A549 (cell line): ENCODE results near the gene TEP1. TPM values are rescaled to one million over a fixed set of nuclear protein-coding genes. Genes with fewer than 3 reads are reported as not detected.

Source experiments
- ATAC-seq, 2 experiments: fragments of 200-7000 bp in 1 of 2; fragments of >200 bp in 1 of 2; cut with Nextera tagmentation in 1 of 2; cut with Tn5 transposase in 1 of 2; 3 replicates each; pipeline versions ENCODE4 v1.8.0 to v1.9.1; 2018 to 2020; ENCODE audit warnings: mild to moderate bottlenecking in 1 of 2, moderate library complexity in 1 of 2
- CTCF ChIA-PET: fragments of 300-600 bp; sonication (Branson Sonifier 250); formaldehyde crosslinking; extraction: SDS; loops from one replicate; lab custom pipeline; 2021; ENCODE audit warnings: antibody characterized with exemption, inconsistent platforms; lab: Yijun Ruan, JAX
- POLR2A ChIA-PET: fragments of 350-600 bp; formaldehyde crosslinking; extraction: SDS; loops from one replicate; lab custom pipeline; 2021; ENCODE audit warnings: antibody characterized with exemption, inconsistent platforms; lab: Yijun Ruan, JAX
- DNase-seq, 2 experiments: peaks; one replicate each; pipeline versions ENCODE4 v3.0.0 to v3.0.0-alpha.2; 2011 to 2016; ENCODE audit warnings: low read depth in 1 of 2, low spot score in 1 of 2
- FAIRE-seq: peaks from 2 replicates; lab custom pipeline; 2011; peaks lifted over from hg19 to GRCh38; lab: Jason Lieb, UNC
- H3K27ac ChIP-seq, 2 experiments: fragments of >200 bp; sonication (Bioruptor Twin); formaldehyde crosslinking; 3 replicates each; pipeline ENCODE4 v1.5.1; 2016 to 2017
- H3K4me1 ChIP-seq: fragments of >200 bp; sonication (Bioruptor Twin); formaldehyde crosslinking; 3 replicates; pipeline ENCODE4 v1.6.1; 2016
- H3K4me2 ChIP-seq: fragments of >200 bp; sonication (Bioruptor Twin); formaldehyde crosslinking; 3 replicates; pipeline ENCODE4 v1.6.1; 2016
- H3K4me3 ChIP-seq: fragments of >200 bp; sonication (Bioruptor Twin); formaldehyde crosslinking; 3 replicates; pipeline ENCODE4 v1.5.1; 2016
- H3K9me3 ChIP-seq: fragments of >200 bp; sonication (Bioruptor Twin); formaldehyde crosslinking; 3 replicates; pipeline ENCODE4 v1.6.1; 2016
- CBX2 ChIP-seq: fragments of 200-600 bp; sonication (generic); IDR thresholded peaks from 2 replicates; pipeline ENCODE4 v1.6.1; 2016; ENCODE audit warnings: low read depth, mild to moderate bottlenecking, borderline replicate concordance
- CBX8 ChIP-seq: fragments of 200-600 bp; sonication (generic); IDR thresholded peaks from 2 replicates; pipeline ENCODE4 v1.6.1; 2016
- CHD2 ChIP-seq: fragments of 150-350 bp; IDR thresholded peaks from 2 replicates; pipeline ENCODE4 v1.6.1; 2014; ENCODE audit warnings: low read length; ENCODE audit not compliant: partially characterized antibody
- ELK1 ChIP-seq: fragments of 150-350 bp; IDR thresholded peaks from 2 replicates; pipeline ENCODE4 v1.6.1; 2014; ENCODE audit warnings: low read depth, mild to moderate bottlenecking, low read length
- ESRRA ChIP-seq: fragments of 150-350 bp; IDR thresholded peaks from 2 replicates; pipeline ENCODE4 v1.6.1; 2014; ENCODE audit warnings: mild to moderate bottlenecking, low read length, borderline replicate concordance
- FOSB ChIP-seq: fragments of 250-450 bp; sonication (Bioruptor Pico); IDR thresholded peaks from 2 replicates; pipeline ENCODE4 v1.5.0; 2020; ENCODE audit warnings: mild to moderate bottlenecking, moderate library complexity
- HOXB13 ChIP-seq: fragments of 250-450 bp; sonication (Bioruptor Pico); IDR thresholded peaks from 2 replicates; pipeline ENCODE4 v1.5.0; 2020; ENCODE audit warnings: low read depth, mild to moderate bottlenecking, moderate library complexity
- HOXB5 ChIP-seq: fragments of 250-450 bp; sonication (Bioruptor Pico); IDR thresholded peaks from 2 replicates; pipeline ENCODE4 v1.5.0; 2020; ENCODE audit warnings: mild to moderate bottlenecking, moderate library complexity
- NPAS2 ChIP-seq: fragments of 250-450 bp; sonication (Bioruptor Pico); IDR thresholded peaks from 2 replicates; pipeline ENCODE4 v1.8.0; 2022; ENCODE audit warnings: mild to moderate bottlenecking, moderate library complexity, borderline replicate concordance
- PBX3 ChIP-seq: IDR thresholded peaks from 2 replicates; pipeline ENCODE4 v1.6.1; 2012
- PHF8 ChIP-seq: fragments of 200-600 bp; sonication (generic); IDR thresholded peaks from 2 replicates; pipeline ENCODE4 v1.6.1; 2016; ENCODE audit warnings: low read depth, mild to moderate bottlenecking, antibody characterized with exemption, moderate library complexity, borderline replicate concordance
- POLR2AphosphoS2 ChIP-seq: conservative IDR thresholded peaks from 2 replicates; pipeline ENCODE4 v1.6.1; 2012; ENCODE audit warnings: low read length, improper control_type of control experiment, inconsistent platforms
- RARB ChIP-seq: fragments of 250-450 bp; sonication (Bioruptor Pico); IDR thresholded peaks from 2 replicates; pipeline ENCODE4 v1.8.0; 2021; ENCODE audit warnings: mild to moderate bottlenecking, moderate library complexity
- RCOR1 ChIP-seq: fragments of 150-350 bp; IDR thresholded peaks from 2 replicates; pipeline ENCODE4 v1.6.1; 2014; ENCODE audit warnings: antibody characterized with exemption, low read length, low read depth
- SREBF2 ChIP-seq: fragments of 450-650 bp; IDR thresholded peaks from 2 replicates; pipeline ENCODE4 v1.6.1; 2014; ENCODE audit warnings: mild to moderate bottlenecking, moderate library complexity
- USF2 ChIP-seq: fragments of 450-650 bp; IDR thresholded peaks from 2 replicates; pipeline ENCODE4 v1.6.1; 2014; ENCODE audit warnings: antibody characterized with exemption
- ZFP36 ChIP-seq: fragments of 450-650 bp; IDR thresholded peaks from 2 replicates; pipeline ENCODE4 v1.6.1; 2014; ENCODE audit warnings: borderline replicate concordance; ENCODE audit not compliant: partially characterized antibody
- ZNF302 ChIP-seq: fragments of 250-450 bp; sonication (Bioruptor Pico); IDR thresholded peaks from 2 replicates; pipeline ENCODE4 v1.9.0; 2021; ENCODE audit warnings: inconsistent platforms, mild to moderate bottlenecking, moderate library complexity
- ZSCAN20 ChIP-seq: fragments of 250-450 bp; sonication (Bioruptor Pico); IDR thresholded peaks from 2 replicates; pipeline ENCODE4 v1.8.0; 2022; ENCODE audit warnings: mild to moderate bottlenecking, moderate library complexity
- WGBS: methylation state at CpG from one replicate; pipeline ENCODE4 v1.1.6; 2017; ENCODE audit errors: missing lambda C conversion rate; 5-methylcytosine and 5-hydroxymethylcytosine counted together
- polyA plus RNA-seq, 4 experiments: library from polyadenylated mRNA; depleted of rRNA in 3 of 4; stranded (reverse); fragments of >200 nt; fragmentation: RNase III in 1 of 4; extraction: RNeasy Plus Mini Kit Qiagen cat#74134 plus additional on column Dnase treatment in 1 of 4; gene quantifications; 2 replicates in 3 of 4; 3 replicates in 1 of 4; pipeline ENCODE4 v1.2.3, GENCODE V29; 2011 to 2017
- TF ChIP-seq, protein P1 (sequence below): fragments of 250-450 bp; sonication (Bioruptor Pico); IDR thresholded peaks from 2 replicates; pipeline ENCODE4 v1.5.0; 2020; ENCODE audit warnings: low read depth, mild to moderate bottlenecking, moderate library complexity
- TF ChIP-seq, protein P2 (sequence below): fragments of 250-450 bp; sonication (Bioruptor Pico); IDR thresholded peaks from 2 replicates; pipeline ENCODE4 v1.5.0; 2021; ENCODE audit warnings: mild to moderate bottlenecking, moderate library complexity, borderline replicate concordance

The TEP1 gene
- polyA plus RNA-seq, 2 of the 4 experiments (the other 2 are of a cell fraction) = 6.8 to 17.5 TPM

- H3K4me3 ChIP-seq = no peak overlapping the region
- CTCF ChIA-PET = interaction anchor here (1.4 to 1.9 kb wide), 2 partner anchors 10 kb away, joined by 5 to 11 read pairs; no protein-coding TSS in a partner anchor
- H3K4me1 ChIP-seq = no peaks in the 10 kb centered on the region
- H3K9me3 ChIP-seq = no peaks in the 10 kb centered on the region
- no peak overlapping the region for H3K27ac ChIP-seq
- POLR2A ChIA-PET = interaction anchor here (0.9 to 1.2 kb wide), 2 partner anchors 30 to 82 kb away, joined by 3 to 4 read pairs; partner anchors contain the start of genes APEX1 and PARP2
- TF ChIP-seq, protein P1, sequence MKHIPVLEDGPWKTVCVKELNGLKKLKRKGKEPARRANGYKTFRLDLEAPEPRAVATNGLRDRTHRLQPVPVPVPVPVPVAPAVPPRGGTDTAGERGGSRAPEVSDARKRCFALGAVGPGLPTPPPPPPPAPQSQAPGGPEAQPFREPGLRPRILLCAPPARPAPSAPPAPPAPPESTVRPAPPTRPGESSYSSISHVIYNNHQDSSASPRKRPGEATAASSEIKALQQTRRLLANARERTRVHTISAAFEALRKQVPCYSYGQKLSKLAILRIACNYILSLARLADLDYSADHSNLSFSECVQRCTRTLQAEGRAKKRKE (CRISPR knock-in tag) = no peak
- TF ChIP-seq CBX2 (no peak), CBX8 (no peak), ELK1 (no peak), HOXB13 (no peak), FOSB (CRISPR knock-in tag) (no peak), SREBF2 (no peak), ZSCAN20 (CRISPR knock-in tag) (no peak), PHF8 (no peak), USF2 (no peak)
- TF ChIP-seq, all 56 proteins: peak for 0
- DNase-seq (no peak), ATAC-seq (no peak), FAIRE-seq (no peak)
- no peak overlapping the region for H3K4me2 ChIP-seq
- 16% methylated on average over 2 of the region's 2 CpGs for WGBS
These were observed 11.6 kb upstream of the TEP1 start for GRCh38 chr14:20424851-20425250.

GRCh38 chr14:20422886-20423285 is 9.6 kb upstream of the TEP1 start:
- TF ChIP-seq RCOR1 (no peak), CHD2 (no peak), RARB (CRISPR knock-in tag) (no peak), NPAS2 (CRISPR knock-in tag) (no peak), ESRRA (no peak), PBX3 (no peak), ZNF302 (no peak), HOXB5 (CRISPR knock-in tag) (no peak), POLR2AphosphoS2 (no peak), ZFP36 (no peak)
- TF ChIP-seq, protein P2, sequence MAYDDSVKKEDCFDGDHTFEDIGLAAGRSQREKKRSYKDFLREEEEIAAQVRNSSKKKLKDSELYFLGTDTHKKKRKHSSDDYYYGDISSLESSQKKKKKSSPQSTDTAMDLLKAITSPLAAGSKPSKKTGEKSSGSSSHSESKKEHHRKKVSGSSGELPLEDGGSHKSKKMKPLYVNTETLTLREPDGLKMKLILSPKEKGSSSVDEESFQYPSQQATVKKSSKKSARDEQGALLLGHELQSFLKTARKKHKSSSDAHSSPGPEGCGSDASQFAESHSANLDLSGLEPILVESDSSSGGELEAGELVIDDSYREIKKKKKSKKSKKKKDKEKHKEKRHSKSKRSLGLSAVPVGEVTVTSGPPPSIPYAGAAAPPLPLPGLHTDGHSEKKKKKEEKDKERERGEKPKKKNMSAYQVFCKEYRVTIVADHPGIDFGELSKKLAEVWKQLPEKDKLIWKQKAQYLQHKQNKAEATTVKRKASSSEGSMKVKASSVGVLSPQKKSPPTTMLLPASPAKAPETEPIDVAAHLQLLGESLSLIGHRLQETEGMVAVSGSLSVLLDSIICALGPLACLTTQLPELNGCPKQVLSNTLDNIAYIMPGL (CRISPR knock-in tag) = no peak
- Histone ChIP-seq H3K4me3 (no peak overlapping the region), H3K4me1 (peaks cover 10% of the 10 kb centered on the region), H3K9me3 (no peaks in the 10 kb centered on the region), H3K27ac (no peak overlapping the region), H3K4me2 (no peak overlapping the region)
- CTCF ChIA-PET = interaction anchor here (0.9 kb wide), 1 partner anchor 14 kb away, joined by 3 read pairs; no protein-coding TSS in a partner anchor
- no peak for FAIRE-seq
- POLR2A ChIA-PET = interaction anchor here (1.1 to 1.6 kb wide), 2 partner anchors 10 to 39 kb away, joined by 4 to 5 read pairs; partner anchors contain the start of genes PIP4P1 and TEP1
- 28% methylated on average over 2 of the region's 2 CpGs for WGBS
- no peak for ATAC-seq
- no peak for DNase-seq
